Ectodermal cell (in vitro differentiated cells): ENCODE results near the gene BRD2.

ENCODE experiments used
- H3K27ac ChIP-seq: 2 replicates; pipeline ENCODE4 v1.7.0; 2013; ENCODE audit warnings: mild to moderate bottlenecking, low read depth, low read length; ENCODE audit not compliant: insufficient read depth, poor library complexity, severe bottlenecking
- H3K27me3 ChIP-seq: 2 replicates; pipeline ENCODE4 v1.7.0; 2013; ENCODE audit warnings: mild to moderate bottlenecking, low read length; ENCODE audit not compliant: insufficient read depth, control insufficient read depth, poor library complexity, severe bottlenecking
- H3K36me3 ChIP-seq: one replicate; pipeline ENCODE4 v1.7.0; 2013; ENCODE audit warnings: low read length; ENCODE audit not compliant: control insufficient read depth, insufficient read depth
- H3K4me1 ChIP-seq: one replicate; pipeline ENCODE4 v1.7.0; 2013; ENCODE audit warnings: low read length; ENCODE audit not compliant: control insufficient read depth, insufficient read depth
- H3K4me3 ChIP-seq: 2 replicates; pipeline ENCODE4 v1.7.0; 2013; ENCODE audit warnings: low read depth, low read length, control low read depth; ENCODE audit not compliant: insufficient read depth
- H3K9me3 ChIP-seq: 2 replicates; pipeline ENCODE4 v1.7.0; 2013; ENCODE audit warnings: mild to moderate bottlenecking, low read length, moderate library complexity; ENCODE audit not compliant: control insufficient read depth
- WGBS, 2 experiments: methylation state at CpG; one replicate each; pipeline ENCODE4 v1.1.7; 2013; ENCODE audit warnings: missing lambda C conversion rate in 2 of 2; 5-methylcytosine and 5-hydroxymethylcytosine counted together

The BRD2 gene

DNA sequence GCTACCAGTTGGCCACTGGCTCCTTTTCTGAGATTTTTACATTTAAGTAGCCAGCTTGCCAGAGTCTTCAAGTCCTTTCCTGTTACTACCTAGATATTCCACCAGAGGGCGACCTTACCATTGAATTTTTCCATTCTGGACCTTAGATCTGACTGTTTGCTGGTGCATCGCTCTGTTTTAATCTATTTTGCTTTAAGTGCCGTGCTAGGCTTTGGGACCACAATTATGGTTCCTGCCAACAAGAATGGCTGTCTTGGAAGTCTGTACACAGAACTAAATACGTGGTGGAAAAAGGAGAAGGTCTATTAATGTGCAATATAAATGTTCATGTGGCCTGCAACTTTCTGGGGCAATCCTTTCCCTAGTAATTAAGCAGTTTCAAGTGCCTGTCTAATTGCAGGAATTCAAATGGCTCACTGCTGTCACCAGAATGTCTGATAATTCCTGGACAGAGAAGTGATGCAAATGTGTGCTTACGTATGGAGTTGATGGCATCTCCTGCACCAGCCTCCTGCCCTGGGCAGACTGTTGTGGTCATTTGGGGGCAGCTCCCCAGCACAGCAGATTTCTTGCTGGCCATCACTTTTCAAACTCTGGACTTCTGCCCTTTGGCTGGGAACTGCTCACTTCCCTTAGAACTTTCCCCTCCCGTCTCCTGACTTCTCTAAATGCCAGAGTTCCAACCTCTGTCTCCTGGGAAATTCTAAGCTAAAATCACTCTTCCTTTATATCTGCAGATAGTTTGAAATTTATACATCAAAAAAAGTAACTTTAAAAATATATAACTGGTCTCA is 46.6 kb downstream of the BRD2 start:
- Histone ChIP-seq H3K27me3 (peaks cover 4% of the 10 kb centered on the region), H3K4me3 (no peak overlapping the region)
- WGBS, 2 experiments, result 38 to 40% methylated on average over 6 of the region's 6 CpGs

DNA sequence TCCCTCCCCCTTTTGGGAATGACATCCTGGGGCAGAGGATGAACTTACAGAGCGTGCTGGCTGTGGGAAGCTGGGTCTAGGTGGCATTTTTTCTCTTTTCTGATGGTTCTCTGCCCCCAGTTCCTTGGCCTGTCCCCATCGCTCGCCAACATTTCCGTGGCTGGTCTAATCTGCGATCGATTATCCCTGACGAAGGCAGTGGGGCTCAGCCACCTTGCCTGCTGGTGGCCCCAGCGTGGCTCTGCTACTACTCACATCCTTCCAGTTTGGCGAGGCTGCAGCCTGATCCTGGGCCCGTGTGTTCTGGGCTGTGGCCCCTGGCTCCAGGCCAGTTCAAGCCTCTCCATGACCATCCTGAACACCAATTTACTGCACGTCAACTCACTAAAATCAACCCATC is 47.4 kb downstream of the BRD2 start:
- Histone ChIP-seq H3K4me1 (no peaks in the 10 kb centered on the region), H3K27me3 (peaks cover 4% of the 10 kb centered on the region), H3K36me3 (no peaks in the 10 kb centered on the region)

More for the DNA sequence above, 46.6 kb downstream of the BRD2 start:
- Histone ChIP-seq H3K27ac (no peak overlapping the region), H3K4me1 (no peaks in the 10 kb centered on the region), H3K9me3 (no peaks in the 10 kb centered on the region), H3K36me3 (no peaks in the 10 kb centered on the region)

DNA sequence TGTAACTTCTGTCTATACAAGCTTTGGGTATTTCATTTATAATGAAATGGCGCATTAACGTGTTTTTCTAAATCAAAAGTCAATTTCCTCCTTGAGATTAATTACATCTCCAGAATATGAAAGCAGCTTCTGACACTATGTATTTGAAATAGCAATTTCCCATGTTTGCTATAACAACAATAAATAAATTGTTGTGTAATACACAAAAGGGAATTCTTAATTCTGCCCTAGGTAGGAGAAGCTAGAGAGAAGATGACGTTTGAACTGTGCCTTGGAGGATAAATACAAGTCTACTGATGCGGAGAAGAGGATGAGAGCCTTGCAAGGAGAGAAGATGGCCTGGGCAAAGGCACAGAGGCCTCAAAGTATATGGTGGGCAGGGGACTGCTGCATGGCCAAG is 48.6 kb downstream of the BRD2 start:
- Histone ChIP-seq H3K9me3 (no peaks in the 10 kb centered on the region), H3K36me3 (no peaks in the 10 kb centered on the region), H3K27me3 (peaks cover 4% of the 10 kb centered on the region), H3K4me1 (no peaks in the 10 kb centered on the region), H3K4me3 (no peak overlapping the region), H3K27ac (no peak overlapping the region)
- 50 to 73% methylated on average over 2 to 4 of the region's 4 CpGs for WGBS, 2 experiments

More for the DNA sequence above, 47.4 kb downstream of the BRD2 start:
- 88 to 90% methylated on average over 11 of the region's 11 CpGs for WGBS, 2 experiments
- no peak overlapping the region for H3K4me3 ChIP-seq
- H3K9me3 ChIP-seq, result no peaks in the 10 kb centered on the region
- no peak overlapping the region for H3K27ac ChIP-seq

DNA sequence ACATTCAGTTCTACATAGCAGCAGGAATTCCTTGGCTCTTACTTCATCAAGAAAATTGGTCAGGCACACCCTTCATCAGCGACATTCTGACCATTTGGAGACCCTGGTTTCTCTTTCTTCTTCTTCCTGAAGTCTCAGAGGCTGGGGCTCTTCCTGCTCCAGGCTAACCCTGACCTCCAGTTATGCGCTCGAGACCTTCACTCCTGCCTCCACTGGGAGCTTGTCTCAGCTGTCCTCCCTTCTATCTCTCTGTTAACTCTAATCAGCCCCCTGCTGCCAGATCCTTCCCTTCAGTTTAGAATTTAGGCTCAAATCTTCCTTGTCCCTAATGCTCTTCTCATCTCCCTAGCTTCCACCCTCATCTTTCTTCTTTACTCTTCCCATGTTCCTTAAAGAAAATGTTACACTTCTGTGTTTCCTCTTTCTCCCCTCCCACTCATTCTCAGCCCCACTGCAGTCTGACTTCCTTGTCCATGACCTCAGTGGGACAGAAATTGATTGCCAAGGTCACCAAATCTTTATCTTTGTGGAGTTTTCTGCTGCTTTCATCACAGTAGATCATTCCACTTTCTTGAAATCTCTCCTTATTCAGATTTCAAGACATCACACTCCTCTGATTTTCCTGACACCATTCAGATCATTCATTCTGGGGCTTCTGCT is 49.4 kb downstream of the BRD2 start:
- no peak overlapping the region for H3K4me3 ChIP-seq
- 82 to 85% methylated on average over 3 of the region's 3 CpGs for WGBS, 2 experiments
- H3K27ac ChIP-seq, result no peak overlapping the region
- H3K9me3 ChIP-seq, result no peaks in the 10 kb centered on the region
- H3K36me3 ChIP-seq, result no peaks in the 10 kb centered on the region
- no peaks in the 10 kb centered on the region for H3K4me1 ChIP-seq
- peaks cover 4% of the 10 kb centered on the region for H3K27me3 ChIP-seq

DNA sequence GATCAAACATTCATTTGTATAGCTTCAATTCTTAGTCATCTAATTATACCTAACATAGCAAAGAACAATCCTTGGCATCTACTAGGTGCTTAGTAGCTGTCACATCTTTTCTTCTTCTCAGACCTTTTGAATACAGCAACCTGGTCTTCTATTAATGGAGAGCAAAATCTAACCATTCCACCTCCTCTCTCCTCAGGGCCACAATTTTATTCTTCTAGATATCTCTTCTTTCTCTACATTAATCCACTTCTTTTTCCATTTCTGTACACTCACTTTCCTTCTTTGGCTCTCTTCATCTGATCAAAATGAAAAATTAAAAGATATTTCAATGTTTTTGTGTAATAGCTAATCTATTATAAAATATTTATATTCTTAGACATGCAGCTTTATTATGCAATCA is 50.0 kb downstream of the BRD2 start:
- no peaks in the 10 kb centered on the region for H3K9me3 ChIP-seq
- no peaks in the 10 kb centered on the region for H3K4me1 ChIP-seq
- no peaks in the 10 kb centered on the region for H3K36me3 ChIP-seq
- H3K27ac ChIP-seq, result no peak overlapping the region
- no peak overlapping the region for H3K4me3 ChIP-seq
- H3K27me3 ChIP-seq, result peaks cover 4% of the 10 kb centered on the region

DNA sequence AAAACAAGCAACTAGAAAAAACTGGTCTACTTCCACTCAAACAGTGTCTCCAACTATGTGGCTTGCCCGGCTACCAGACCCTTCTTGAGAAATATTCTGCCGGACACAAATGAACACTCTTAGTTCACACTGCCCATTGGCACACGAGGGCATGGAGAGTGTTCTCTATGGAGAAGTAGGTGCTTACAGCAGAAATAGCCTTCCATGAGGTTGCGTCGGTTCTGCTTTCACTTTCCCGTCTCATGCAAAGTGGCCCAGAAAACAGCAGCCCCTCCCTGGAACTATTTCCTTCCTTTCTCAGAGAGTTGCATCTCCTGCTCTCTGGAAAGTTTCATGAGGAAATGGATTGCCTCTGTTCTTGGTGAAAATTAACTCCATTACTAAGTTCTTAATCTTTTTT is 50.5 kb downstream of the BRD2 start:
- Histone ChIP-seq H3K27ac (no peak overlapping the region), H3K4me3 (no peak overlapping the region), H3K9me3 (no peaks in the 10 kb centered on the region), H3K36me3 (no peaks in the 10 kb centered on the region), H3K27me3 (peaks cover 4% of the 10 kb centered on the region), H3K4me1 (no peaks in the 10 kb centered on the region)
- WGBS, 2 experiments, result 74 to 79% methylated on average over 6 of the region's 6 CpGs

DNA sequence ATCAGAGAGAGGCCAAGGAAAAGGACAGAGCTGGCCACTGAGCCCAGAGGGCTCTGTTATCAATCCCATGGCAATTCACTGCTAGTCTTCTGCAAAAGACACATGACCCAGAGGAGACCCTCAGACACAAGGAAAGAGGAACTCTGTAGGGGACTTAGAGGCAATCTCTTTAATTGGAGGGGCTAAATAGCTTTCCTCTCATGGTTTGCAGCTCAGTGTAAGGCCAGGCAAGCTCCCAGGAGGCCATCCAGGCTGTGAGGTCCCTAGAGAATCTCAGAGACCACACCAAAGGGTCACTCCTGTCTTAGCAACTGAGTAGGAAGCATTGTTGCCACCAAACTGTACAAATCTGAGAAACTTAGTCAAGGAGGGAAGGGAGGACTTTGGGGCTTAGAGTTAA is 51.0 kb downstream of the BRD2 start:
- H3K36me3 ChIP-seq, result no peaks in the 10 kb centered on the region
- no peak overlapping the region for H3K27ac ChIP-seq
- H3K4me1 ChIP-seq, result no peaks in the 10 kb centered on the region
- H3K4me3 ChIP-seq, result no peak overlapping the region
- peaks cover 4% of the 10 kb centered on the region for H3K27me3 ChIP-seq
- H3K9me3 ChIP-seq, result no peaks in the 10 kb centered on the region

DNA sequence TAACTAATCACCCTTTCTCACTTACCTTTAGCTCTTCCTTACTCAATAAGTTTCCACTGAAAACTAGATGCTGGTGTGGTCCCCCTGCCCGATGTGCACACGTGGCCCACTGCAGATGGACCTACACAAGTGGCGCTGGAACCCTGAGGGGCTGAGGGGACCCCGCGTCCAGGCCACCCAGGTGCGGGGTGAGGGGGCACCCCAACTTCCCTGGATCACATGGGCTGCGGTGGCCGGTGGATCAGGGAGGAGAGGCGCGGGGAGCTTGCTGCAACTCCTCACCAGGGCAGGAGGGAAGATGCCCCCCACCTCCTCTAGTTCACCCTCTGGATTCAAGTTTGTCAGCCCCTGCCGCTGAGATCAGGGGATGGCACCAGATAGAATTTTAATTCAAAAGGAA is 53.5 kb downstream of the BRD2 start:
- WGBS, 2 experiments, result 90 to 91% methylated on average over 10 to 11 of the region's 11 CpGs
- Histone ChIP-seq H3K4me3 (no peak overlapping the region), H3K9me3 (no peaks in the 10 kb centered on the region), H3K27me3 (peaks cover 4% of the 10 kb centered on the region), H3K4me1 (no peaks in the 10 kb centered on the region), H3K27ac (no peak overlapping the region), H3K36me3 (no peaks in the 10 kb centered on the region)

DNA sequence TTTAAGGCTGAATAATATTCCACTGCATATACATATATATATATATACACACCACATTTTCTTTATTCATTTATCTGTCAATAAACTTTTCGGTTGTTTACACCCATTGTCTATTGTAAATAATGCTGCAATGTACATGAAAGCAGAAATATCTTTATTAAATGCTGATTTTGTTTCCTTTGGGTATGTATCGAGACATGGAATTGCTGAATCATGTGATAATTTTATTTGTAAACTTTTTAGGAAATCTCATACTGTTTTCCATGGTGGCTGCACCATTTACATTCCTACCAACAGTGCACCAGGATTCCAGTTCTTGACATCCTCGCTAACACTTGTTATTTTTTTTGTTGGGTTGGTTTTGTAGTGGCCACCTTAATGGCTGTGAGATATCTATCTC is 55.1 kb downstream of the BRD2 start:
- H3K36me3 ChIP-seq, result no peaks in the 10 kb centered on the region
- no peaks in the 10 kb centered on the region for H3K27me3 ChIP-seq
- no peak overlapping the region for H3K4me3 ChIP-seq
- H3K9me3 ChIP-seq, result no peaks in the 10 kb centered on the region
- H3K27ac ChIP-seq, result no peak overlapping the region
- WGBS, 2 experiments, result 0 to 50% methylated on average over 1 to 2 of the region's 3 CpGs
- no peaks in the 10 kb centered on the region for H3K4me1 ChIP-seq

DNA sequence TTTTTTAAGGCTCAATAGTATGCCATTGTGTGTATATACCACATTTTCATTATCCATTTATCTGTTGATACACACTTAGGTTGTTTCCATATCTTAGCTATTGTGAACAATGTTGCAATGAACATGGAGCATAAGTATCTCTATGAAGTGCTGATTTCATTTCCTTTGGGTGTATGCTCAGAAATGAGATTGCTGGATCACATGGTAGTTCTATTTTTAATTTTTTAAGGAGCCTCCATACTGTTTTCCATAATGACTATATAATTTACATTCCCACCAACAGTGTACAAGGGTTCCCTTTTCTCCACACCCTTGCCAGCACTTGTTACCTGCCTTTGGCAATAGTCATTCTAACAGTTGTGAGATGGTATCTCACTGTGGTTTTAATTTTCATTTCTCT is 56.1 kb downstream of the BRD2 start:
- Histone ChIP-seq H3K9me3 (no peaks in the 10 kb centered on the region), H3K4me3 (no peak overlapping the region), H3K36me3 (no peaks in the 10 kb centered on the region), H3K27ac (no peak overlapping the region), H3K4me1 (no peaks in the 10 kb centered on the region), H3K27me3 (no peaks in the 10 kb centered on the region)
